Measurements from ENCODE around the gene IFI30.
A peak's percentile ranks its signal among the peaks of the same experiment; 100 is the strongest.

DNA sequence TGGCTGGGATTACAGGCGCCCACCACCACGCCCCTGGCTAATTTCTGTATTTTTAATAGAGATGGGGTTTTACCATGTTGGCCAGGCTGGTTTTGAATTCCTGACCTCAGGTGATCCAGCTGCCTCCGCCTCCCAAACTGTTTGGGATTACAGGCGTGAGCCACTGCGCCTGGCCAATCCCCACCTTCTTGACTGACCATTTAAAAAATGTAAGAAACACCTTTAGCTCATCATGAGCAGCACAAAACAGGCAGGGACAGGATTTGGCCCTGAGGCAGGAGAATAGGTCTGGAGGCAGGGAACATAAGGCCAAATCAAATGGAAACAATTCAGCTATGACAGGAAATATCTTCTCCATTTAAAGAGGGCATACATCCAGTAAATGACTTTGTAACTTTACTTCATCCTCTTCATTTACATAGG is 18.0 kb downstream of the IFI30 start:
- TF ChIP-seq, protein P1, sequence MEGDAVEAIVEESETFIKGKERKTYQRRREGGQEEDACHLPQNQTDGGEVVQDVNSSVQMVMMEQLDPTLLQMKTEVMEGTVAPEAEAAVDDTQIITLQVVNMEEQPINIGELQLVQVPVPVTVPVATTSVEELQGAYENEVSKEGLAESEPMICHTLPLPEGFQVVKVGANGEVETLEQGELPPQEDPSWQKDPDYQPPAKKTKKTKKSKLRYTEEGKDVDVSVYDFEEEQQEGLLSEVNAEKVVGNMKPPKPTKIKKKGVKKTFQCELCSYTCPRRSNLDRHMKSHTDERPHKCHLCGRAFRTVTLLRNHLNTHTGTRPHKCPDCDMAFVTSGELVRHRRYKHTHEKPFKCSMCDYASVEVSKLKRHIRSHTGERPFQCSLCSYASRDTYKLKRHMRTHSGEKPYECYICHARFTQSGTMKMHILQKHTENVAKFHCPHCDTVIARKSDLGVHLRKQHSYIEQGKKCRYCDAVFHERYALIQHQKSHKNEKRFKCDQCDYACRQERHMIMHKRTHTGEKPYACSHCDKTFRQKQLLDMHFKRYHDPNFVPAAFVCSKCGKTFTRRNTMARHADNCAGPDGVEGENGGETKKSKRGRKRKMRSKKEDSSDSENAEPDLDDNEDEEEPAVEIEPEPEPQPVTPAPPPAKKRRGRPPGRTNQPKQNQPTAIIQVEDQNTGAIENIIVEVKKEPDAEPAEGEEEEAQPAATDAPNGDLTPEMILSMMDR (IDR thresholded peaks at IDR 0.05) = no peak
- TF ChIP-seq POLR2A (IDR thresholded peaks at IDR 0.05) = peak in 1 of 2 donors; percentile 18

Data from thyroid gland (tissue), 4 donors.